GM19023 (cell line): ENCODE measurements around the gene CHP1.
A peak's percentile ranks its signal among the peaks of the same experiment; 100 is the strongest.
"Not testable (repeated sequence)": the region's sequence is repeated elsewhere in the genome, so short reads cannot be mapped to it uniquely, and the experiment has no call there.

Experiments used
- ATAC-seq: cut with Tn5 transposase; IDR thresholded peaks from one replicate; pipeline ENCODE4 v1.9.1; 2021; ENCODE audit warnings: mild to moderate bottlenecking, moderate library complexity; ENCODE audit not compliant: unreplicated experiment

CHP1 gene

GRCh38 chr15:41289953-41290352 lies 58.9 kb downstream of the CHP1 start:
- ATAC-seq = no peak

DNA sequence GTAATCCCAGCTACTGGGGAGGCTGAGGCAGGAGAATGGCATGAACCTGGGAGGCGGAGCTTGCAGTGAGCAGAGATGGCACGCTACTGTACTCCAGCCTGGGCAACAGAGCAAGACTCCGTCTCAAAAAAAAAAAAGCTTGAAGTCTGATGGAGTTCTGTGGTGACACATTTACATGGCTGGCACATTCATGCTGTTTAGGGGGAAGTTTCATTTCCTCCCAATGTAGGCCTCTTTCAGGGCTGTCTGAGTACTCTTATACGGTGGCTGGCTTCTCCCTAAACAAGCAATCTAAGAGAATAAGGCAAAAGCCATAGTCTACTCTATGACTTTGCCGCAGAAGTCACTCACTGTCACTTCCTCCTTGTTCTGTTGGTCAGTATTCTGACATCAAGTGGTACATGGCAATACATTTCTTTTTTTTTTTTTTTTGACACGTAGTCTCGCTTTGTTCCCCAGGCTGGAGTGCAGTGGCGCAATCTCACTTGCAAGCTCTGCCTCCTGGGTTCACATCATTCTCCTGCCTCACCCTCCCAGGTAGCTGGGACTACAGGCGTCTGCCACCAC lies 60.1 kb downstream of the CHP1 start:
- peak; percentile 75 for ATAC-seq

DNA sequence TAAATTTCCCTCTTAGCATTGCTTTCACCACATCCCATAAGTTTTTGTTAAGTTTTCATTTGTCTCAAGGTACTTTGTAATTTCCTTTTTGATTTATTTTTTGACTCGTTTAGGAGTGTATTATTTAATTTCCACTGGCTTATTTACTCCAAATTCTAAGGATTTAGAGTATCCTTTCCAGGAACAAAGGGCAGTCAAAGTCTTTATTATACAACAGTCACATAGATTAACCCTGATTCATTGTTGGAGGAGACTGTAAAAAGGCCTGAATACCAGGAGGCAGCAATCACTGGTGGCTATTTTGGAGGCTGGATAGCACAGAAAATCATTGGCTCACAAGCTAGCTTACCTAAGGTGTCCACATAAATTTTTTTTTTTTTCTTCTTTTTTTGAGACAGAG lies 61.5 kb downstream of the CHP1 start:
- ATAC-seq = no peak

- ATAC-seq = not testable (repeated sequence)
Measured at GRCh38 chr15:41301139-41301538, 70.1 kb downstream of the CHP1 start.

DNA sequence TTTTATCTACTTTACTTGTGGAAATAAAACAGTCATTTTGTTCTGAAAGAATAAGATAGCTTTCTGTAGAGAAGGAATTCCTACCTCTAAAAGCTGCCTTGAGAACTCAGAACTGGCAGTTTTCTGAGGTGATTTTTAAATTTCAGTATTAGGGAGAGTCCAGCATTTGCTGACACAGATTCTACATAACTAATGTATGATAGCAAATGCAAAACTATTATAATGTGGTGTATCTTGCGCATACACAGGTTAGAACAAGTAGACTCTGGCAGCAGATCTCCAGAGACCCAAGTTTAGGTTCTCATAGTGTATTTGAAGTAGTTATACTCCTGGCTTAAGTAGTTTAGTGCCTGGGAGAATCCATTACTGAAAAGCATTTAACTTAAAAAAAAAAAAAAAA lies 70.5 kb downstream of the CHP1 start:
- no peak for ATAC-seq

DNA sequence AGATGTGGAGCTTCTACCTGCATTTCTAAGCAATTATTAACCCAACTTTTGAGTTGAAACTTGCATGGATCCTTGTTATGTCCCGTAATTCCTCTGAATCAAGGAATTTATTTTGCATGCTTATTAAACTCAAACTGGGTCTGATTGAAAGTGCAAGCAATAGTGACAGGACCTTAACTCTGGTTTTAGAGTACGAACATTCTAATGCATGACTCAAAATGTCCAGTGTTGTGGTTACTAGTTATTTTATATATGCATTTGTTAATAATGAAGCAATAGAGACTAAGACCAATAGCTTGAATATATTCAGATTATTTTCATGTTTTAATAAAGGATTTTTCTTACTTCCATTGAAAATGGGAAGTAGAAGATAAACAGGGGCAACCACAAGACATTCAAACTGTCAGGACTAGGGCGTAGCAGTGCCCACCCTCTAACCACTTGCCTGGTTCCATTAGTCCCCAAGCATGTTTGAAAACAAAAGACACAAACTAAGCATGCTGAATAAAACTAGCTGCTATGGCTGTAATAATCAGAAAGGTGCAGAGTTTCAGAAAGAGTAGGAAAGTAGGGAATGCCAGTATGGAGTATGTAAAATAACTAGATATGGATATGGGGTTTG lies 73.2 kb downstream of the CHP1 start:
- ATAC-seq = no peak

DNA sequence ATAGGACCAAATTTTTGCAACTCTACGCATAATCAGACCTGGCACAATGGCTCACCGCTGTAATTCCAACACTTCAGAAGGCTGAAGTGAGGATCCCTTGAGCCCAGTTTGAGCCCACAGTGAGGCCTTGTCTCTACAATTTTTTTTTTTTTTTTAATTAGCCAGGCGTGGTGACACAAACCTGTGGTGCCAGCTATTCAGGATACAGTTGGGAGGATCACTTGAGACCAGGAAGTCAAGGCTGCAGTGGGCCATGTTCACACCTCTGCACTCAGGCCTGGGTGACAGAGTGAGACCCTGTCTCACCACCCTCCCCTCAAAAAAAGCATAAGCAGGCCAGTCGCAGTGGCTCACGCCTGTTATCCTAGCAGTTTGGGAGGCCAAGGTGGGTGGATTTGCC lies 76.6 kb downstream of the CHP1 start:
- ATAC-seq = no peak

DNA sequence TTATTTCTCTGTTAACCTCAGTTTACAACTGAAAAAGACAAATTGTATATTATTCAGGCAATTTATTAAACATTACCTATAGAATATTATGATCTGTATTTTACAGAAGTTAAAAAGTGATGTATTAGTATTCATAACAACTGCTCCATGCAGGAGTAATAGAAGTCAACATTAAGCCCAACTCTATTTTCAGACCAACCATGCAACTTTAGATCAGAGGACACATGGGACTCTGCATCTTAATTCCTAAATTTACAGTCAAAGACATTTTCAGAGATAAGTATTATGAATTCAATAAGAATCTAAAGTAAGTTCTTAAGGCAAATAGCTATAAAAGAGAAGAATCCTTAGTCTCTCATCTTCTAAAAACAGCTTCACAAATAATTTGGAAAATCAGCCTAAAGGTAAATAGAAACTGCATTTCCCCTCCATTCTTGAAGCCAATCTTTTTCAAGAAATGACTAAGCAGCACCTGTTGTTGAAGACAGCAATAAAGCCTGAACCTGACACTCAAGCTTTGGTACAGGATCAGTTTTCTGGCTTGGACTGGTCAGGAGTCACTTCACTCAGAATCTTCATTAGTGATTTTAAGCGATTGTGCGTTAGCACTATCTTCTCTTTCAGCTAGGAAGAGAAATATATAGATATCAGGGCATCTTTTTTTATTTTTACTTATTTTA lies 78.3 kb downstream of the CHP1 start:
- no peak for ATAC-seq

DNA sequence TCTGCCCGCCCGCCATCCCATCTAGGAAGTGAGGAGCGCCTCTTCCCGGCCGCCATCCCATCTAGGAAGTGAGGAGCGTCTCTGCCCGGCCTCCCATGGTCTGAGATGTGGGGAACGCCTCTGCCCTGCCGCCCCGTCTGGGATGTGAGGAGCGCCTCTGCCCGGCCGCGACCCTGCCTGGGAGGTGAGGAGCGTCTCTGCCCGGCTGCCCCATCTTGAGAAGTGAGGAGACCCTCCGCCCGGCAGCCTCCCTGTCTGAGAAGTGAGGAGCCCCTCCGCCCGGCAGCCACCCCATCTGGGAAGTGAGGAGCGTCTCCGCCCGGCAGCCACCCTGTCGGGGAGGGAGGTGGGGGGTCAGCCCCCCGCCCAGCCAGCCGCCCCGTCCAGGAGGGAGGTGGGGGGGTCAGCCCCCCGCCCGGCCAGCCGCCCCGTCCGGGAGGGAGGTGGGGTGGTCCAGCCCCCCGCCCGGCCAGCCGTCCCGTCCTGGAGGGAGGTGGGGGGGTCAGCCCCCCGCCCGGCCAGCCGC lies 89.8 kb downstream of the CHP1 start:
- not testable (repeated sequence) for ATAC-seq

GRCh38 chr15:41323611-41324010 lies 92.5 kb downstream of the CHP1 start:
- ATAC-seq = no peak

- ATAC-seq = no peak
Measured at GRCh38 chr15:41331281-41331680, 100.2 kb downstream of the CHP1 start.
